LNCaP clone FGC (cell line): ENCODE measurements around the gene EFHC1.

ENCODE experiments used
- DNase-seq: peaks from one replicate; pipeline ENCODE4 v3.0.0-alpha.2; 2011; ENCODE audit warnings: low read depth
- H3K4me3 ChIP-seq: 2 replicates; pipeline ENCODE4 v1.5.1; 2011; ENCODE audit warnings: mild to moderate bottlenecking, low read depth, low read length, control low read depth
- TF ChIP-seq, protein P1 (sequence below): IDR thresholded peaks from 2 replicates; pipeline ENCODE4 v1.5.1; 2012; ENCODE audit warnings: mild to moderate bottlenecking; ENCODE audit not compliant: control insufficient read depth, insufficient read depth; ENCODE audit errors: extremely low read depth

Gene EFHC1

DNA sequence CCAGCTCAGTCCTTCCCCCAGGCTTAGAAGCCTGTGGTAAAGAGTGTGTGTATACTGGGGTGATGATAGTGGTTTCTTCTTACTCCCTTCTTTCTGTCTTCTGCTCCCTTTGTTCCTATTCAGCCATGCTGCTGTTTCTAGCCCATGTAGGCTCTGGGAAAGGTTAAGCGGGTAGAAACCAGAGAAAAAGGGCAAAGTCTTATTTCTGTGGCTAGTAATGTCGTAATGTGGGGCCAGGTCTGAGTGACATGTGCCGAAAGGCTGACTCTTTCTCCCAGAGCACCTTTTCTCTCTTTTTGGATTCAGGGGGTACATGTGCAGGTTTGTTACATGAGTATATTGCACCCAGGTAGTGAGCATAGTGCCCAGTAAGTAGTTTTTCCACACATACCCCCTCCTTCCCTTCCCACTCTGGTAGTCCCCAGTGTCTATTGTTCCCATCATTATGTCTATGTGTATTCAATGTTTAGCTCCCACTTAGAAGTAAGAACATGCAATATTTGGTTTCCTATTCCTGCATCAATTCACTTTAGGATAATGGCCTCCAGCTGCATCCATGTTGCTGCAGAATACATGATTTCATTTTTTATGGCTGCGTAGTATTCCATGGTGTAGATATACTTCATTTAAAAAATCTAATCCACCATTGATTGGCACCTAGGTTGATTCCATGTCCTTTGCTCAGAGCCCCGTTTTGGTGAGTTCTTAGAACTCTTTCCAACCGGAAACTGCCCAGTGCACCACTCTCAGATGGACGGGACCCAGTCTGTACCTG is 74.3 kb downstream of the EFHC1 start:
- TF ChIP-seq, protein P1, sequence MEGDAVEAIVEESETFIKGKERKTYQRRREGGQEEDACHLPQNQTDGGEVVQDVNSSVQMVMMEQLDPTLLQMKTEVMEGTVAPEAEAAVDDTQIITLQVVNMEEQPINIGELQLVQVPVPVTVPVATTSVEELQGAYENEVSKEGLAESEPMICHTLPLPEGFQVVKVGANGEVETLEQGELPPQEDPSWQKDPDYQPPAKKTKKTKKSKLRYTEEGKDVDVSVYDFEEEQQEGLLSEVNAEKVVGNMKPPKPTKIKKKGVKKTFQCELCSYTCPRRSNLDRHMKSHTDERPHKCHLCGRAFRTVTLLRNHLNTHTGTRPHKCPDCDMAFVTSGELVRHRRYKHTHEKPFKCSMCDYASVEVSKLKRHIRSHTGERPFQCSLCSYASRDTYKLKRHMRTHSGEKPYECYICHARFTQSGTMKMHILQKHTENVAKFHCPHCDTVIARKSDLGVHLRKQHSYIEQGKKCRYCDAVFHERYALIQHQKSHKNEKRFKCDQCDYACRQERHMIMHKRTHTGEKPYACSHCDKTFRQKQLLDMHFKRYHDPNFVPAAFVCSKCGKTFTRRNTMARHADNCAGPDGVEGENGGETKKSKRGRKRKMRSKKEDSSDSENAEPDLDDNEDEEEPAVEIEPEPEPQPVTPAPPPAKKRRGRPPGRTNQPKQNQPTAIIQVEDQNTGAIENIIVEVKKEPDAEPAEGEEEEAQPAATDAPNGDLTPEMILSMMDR, result no peak
- H3K4me3 ChIP-seq, result no peak overlapping the region
- no peak for DNase-seq

DNA sequence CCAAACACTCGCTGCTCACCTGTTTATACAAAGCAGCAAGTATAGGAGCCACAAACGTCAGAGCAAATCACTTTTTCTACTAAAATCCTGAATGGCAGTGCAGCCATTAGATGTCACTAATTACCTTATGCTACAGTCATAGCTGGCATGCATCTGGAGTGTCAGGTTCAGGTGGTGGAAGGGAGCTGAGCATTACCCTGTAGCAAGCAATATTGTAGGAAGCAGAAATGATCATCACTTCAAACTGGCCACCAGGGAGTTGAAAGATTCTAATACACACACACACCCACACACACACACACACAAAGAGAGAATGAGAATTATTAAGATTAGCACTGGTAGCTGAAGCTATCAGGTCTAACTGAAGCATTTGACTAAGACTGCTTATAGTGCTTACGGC is 75.8 kb downstream of the EFHC1 start:
- TF ChIP-seq, protein P1, result peak; percentile 19; the same call in 1 of the 2 replicates
- DNase-seq, result no peak
- H3K4me3 ChIP-seq, result no peak overlapping the region

DNA sequence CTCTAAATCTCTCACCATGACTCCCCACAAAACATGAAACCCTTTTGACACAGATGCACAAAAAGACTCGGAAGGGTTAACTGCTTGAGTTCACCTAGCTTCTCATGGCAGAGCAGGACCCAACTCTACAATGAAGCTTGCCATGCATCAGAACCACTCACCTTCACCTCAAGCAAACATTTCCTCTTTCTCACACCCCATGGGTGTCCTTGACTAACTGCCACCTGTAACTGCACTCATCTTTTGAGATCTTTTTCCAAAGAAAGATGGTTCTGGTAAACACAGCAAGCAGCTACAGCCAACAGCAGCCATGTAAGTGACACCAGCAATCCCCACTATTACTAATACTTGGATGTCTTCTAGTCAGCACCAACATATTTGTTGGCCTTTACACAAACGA is 76.5 kb downstream of the EFHC1 start:
- DNase-seq, result no peak
- TF ChIP-seq, protein P1, result no peak
- no peak overlapping the region for H3K4me3 ChIP-seq

DNA sequence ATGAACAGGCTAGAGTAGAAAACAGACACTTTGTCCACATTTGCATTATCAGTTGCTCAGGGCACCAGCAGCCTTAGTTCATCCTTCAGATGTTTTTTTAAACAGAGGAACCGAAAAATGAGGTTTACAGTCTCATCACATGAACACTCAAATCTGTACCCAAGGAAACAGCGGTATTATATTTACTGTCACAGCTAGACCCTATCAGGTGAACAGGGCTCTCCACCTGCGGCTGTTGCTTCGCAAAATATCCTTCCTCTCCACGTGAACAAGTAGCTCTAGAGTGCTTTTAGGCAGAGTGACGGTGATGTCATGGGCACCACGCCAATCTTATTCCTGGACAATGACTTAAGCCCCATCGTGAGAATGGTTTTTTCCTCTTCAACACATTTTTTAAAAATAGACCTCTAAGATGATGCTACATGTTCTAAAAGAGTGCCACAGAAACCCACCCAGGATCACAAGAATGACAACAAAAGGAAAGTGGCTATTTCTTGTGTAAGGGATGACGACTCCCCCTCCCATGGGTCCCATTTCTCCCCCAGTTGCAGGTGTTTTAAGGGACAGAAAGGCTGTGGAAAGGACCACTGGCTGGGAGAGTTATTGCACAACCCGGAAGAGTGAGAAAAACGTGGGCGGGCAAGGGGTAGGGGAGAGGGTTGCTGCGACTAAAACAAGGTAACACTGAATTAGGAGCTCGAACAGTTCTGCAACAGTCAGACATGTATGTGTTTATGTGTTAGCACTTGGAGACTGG is 77.7 kb downstream of the EFHC1 start:
- no peak for DNase-seq
- no peak overlapping the region for H3K4me3 ChIP-seq
- TF ChIP-seq, protein P1, result no peak

DNA sequence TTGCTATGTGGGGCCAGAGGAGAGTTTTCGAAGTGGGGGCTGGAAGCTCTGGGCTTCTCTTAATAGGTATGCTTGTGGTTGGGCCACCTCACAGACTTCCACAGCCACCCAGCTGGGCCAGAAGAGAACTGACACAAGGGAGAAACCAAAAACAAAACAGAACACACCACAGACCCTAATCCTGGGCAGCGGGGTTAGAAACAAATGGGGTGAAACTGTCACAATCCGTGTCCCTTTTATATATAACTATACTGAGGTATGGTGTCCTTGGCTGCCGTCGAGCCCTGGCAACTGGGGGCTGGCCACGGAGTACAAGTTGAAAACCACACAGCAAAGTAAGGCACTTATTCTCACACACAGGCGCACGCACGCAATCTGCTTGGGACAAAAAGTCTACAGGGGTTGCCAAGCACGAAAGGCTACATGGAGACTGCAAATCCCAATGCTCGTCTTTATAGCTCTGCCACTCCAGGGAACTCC is 78.4 kb downstream of the EFHC1 start:
- no peak for DNase-seq
- H3K4me3 ChIP-seq, result no peak overlapping the region
- TF ChIP-seq, protein P1, result no peak

DNA sequence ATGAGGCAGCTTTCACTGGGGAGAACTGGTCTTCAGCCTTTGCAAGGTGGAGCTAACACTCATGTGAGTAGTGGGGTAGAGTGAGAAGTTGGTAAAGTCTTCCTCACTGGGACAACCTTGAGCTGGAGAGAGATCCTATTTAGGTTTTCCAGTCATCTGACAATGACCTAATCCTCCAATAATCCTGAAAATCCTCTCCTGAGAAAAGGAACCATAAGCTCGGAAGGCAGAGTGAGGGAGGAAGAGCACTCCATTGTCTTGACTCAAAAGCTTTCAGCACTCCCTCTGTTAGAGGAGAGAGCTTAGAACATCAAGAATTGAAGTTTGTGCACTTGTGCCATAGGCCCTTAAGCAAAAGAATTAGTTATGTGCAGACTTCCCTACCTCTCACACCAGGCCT is 78.9 kb downstream of the EFHC1 start:
- no peak for DNase-seq
- no peak overlapping the region for H3K4me3 ChIP-seq
- TF ChIP-seq, protein P1, result no peak
